Suppressor macrophage treated with lipopolysaccharide for 1 hour (primary cell): Measurements from ENCODE around the gene KRTAP10-9.
"Not testable (repeated sequence)": the region's sequence is repeated elsewhere in the genome, so short reads cannot be mapped to it uniquely, and the experiment has no call there.

Experiments used
- DNase-seq, 3 donors: peaks; one replicate each; pipeline ENCODE4 v3.0.0-alpha.2; 2020 to 2022

The KRTAP10-9 gene

GRCh38 chr21:44644878-44645277 is 18.0 kb downstream of the KRTAP10-9 start:
- no peak for DNase-seq

- DNase-seq = not testable (repeated sequence)
Observed at GRCh38 chr21:44646366-44647221, 19.7 kb downstream of the KRTAP10-9 start, which contains the start of gene KRTAP10-11. Gene KRTAP10-11 (plus strand): TSS chr21:44646414. CDS start chr21:44646459, 45 bp downstream.

- no peak for DNase-seq
Observed at GRCh38 chr21:44647222-44647552, 20.3 kb downstream of the KRTAP10-9 start.

- DNase-seq = no peak
Observed at GRCh38 chr21:44648557-44649311, 21.8 kb downstream of the KRTAP10-9 start.

GRCh38 chr21:44649521-44650100 is 22.7 kb downstream of the KRTAP10-9 start:
- DNase-seq = no peak

- no peak for DNase-seq
Observed at GRCh38 chr21:44650265-44650972, 23.5 kb downstream of the KRTAP10-9 start.

- no peak for DNase-seq
Observed at GRCh38 chr21:44650973-44651675, 24.2 kb downstream of the KRTAP10-9 start.

- no peak for DNase-seq
Observed at GRCh38 chr21:44653123-44653522, 26.2 kb downstream of the KRTAP10-9 start.

GRCh38 chr21:44653656-44654575 is 27.0 kb downstream of the KRTAP10-9 start:
- no peak for DNase-seq

- no peak for DNase-seq
Observed at GRCh38 chr21:44654576-44655175, 27.8 kb downstream of the KRTAP10-9 start, which contains the start of gene KRTAP12-4. Gene KRTAP12-4 (minus strand): TSS chr21:44654659. CDS start chr21:44654614, 45 bp downstream.

GRCh38 chr21:44656868-44657267 is 30.0 kb downstream of the KRTAP10-9 start:
- no peak for DNase-seq

- DNase-seq = no peak
Observed at GRCh38 chr21:44657635-44658540, 31.0 kb downstream of the KRTAP10-9 start, which contains the start of gene KRTAP12-3. Gene KRTAP12-3 (plus strand): TSS chr21:44657932. CDS start chr21:44657980, 48 bp downstream.

GRCh38 chr21:44658541-44658910 is 31.6 kb downstream of the KRTAP10-9 start:
- no peak for DNase-seq

GRCh38 chr21:44658913-44659595 is 32.2 kb downstream of the KRTAP10-9 start:
- DNase-seq = no peak

GRCh38 chr21:44661567-44661966 is 34.7 kb downstream of the KRTAP10-9 start:
- not testable (repeated sequence) for DNase-seq

- DNase-seq = no peak
Observed at GRCh38 chr21:44664691-44665090, 37.8 kb downstream of the KRTAP10-9 start.

- no peak for DNase-seq
Observed at GRCh38 chr21:44666401-44667320, 39.8 kb downstream of the KRTAP10-9 start, which contains the start of gene KRTAP12-2. Gene KRTAP12-2 (minus strand): TSS chr21:44666927. CDS start chr21:44666886, 41 bp downstream.
